ENCODE results near the gene OTUD1.

The OTUD1 gene

DNA sequence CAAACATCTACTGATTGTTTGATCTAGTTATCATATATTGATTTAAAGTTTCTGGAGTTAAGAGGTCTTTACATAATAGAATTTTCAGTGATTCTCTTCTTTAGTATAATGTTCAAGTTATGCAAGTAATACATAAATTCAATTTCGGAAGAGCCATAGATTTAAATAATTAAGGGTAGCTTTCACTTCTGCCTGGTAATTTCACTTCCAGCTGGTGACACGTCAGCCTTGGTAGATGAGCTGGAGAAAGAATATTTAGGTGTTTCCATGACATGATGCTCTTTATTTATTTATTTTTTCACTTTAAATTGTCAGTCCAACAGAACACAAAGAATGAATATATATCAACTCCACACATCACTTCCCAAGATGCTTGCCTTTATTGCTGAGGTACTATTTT is 5.2 kb upstream of the OTUD1 start:
- H3K36me3 ChIP-seq (ENCODE audit: low read depth), result no peaks in the 10 kb centered on the region

DNA sequence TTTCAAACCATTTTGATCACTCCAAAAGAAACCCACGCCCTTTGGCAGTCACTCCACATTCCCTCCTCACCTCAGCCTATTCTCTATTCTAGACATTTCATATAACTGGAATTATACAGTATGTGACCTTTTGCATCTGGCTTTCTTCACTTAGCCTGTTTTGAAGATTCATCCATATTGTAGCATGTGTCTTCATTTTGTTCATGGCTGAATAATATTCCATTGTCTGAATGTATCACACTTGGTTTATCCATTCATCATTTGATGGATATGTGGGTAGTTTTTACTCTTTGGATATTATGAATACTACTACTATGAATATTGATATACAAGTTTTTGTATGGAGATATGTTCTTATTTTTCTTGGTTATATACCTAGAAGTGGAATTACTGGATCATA is 3.5 kb upstream of the OTUD1 start:
- peaks cover 14% of the 10 kb centered on the region for H3K4me1 ChIP-seq (ENCODE audit: insufficient read depth, poor library complexity, severe bottlenecking)

More for the DNA sequence above, 5.2 kb upstream of the OTUD1 start:
- Histone ChIP-seq H3K4me3 (ENCODE audit: severe bottlenecking) (no peak overlapping the region), H3K27me3 (ENCODE audit: insufficient read depth, poor library complexity, severe bottlenecking) (no peaks in the 10 kb centered on the region), H3K4me1 (ENCODE audit: insufficient read depth, poor library complexity, severe bottlenecking) (peaks cover 14% of the 10 kb centered on the region), H3K9me3 (ENCODE audit: severe bottlenecking) (no peaks in the 10 kb centered on the region), H3K27ac (ENCODE audit: poor library complexity, severe bottlenecking) (no peak overlapping the region)
- no peak for ATAC-seq (ENCODE audit: low read depth)
- TF ChIP-seq, protein P1, sequence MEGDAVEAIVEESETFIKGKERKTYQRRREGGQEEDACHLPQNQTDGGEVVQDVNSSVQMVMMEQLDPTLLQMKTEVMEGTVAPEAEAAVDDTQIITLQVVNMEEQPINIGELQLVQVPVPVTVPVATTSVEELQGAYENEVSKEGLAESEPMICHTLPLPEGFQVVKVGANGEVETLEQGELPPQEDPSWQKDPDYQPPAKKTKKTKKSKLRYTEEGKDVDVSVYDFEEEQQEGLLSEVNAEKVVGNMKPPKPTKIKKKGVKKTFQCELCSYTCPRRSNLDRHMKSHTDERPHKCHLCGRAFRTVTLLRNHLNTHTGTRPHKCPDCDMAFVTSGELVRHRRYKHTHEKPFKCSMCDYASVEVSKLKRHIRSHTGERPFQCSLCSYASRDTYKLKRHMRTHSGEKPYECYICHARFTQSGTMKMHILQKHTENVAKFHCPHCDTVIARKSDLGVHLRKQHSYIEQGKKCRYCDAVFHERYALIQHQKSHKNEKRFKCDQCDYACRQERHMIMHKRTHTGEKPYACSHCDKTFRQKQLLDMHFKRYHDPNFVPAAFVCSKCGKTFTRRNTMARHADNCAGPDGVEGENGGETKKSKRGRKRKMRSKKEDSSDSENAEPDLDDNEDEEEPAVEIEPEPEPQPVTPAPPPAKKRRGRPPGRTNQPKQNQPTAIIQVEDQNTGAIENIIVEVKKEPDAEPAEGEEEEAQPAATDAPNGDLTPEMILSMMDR (IDR thresholded peaks at IDR 0.05; ENCODE audit: poor library complexity, severe bottlenecking), result no peak
- no peak for DNase-seq (ENCODE audit: low spot score)

DNA sequence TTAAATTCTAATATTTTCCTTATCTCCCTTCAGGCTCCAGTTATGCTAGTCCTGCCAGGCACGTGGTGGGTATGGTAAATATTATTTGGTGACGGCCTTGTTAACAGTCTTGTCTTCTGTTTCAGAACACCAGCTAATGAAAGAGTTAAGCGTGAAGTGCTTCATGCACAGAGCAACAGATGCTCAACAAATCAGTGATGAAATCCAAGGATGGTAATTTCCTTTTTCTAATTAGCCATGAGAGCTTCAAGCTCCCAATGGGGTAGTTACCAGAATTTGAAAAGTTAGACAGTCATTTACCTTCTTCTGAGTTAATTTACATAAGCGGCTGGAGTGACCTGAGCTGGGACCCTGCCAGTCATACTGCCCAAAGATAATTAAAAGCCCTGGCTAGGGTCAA is 1.9 kb upstream of the OTUD1 start:
- no peak overlapping the region for H3K27ac ChIP-seq (ENCODE audit: poor library complexity, severe bottlenecking)

More for the DNA sequence above, 3.5 kb upstream of the OTUD1 start:
- TF ChIP-seq, protein P1 (IDR thresholded peaks at IDR 0.05; ENCODE audit: poor library complexity, severe bottlenecking), result no peak
- Histone ChIP-seq H3K27me3 (ENCODE audit: insufficient read depth, poor library complexity, severe bottlenecking) (no peaks in the 10 kb centered on the region), H3K4me3 (ENCODE audit: severe bottlenecking) (no peak overlapping the region), H3K36me3 (ENCODE audit: low read depth) (no peaks in the 10 kb centered on the region), H3K27ac (ENCODE audit: poor library complexity, severe bottlenecking) (no peak overlapping the region), H3K9me3 (ENCODE audit: severe bottlenecking) (no peaks in the 10 kb centered on the region)
- no peak for ATAC-seq (ENCODE audit: low read depth)
- no peak for DNase-seq (ENCODE audit: low spot score)

DNA sequence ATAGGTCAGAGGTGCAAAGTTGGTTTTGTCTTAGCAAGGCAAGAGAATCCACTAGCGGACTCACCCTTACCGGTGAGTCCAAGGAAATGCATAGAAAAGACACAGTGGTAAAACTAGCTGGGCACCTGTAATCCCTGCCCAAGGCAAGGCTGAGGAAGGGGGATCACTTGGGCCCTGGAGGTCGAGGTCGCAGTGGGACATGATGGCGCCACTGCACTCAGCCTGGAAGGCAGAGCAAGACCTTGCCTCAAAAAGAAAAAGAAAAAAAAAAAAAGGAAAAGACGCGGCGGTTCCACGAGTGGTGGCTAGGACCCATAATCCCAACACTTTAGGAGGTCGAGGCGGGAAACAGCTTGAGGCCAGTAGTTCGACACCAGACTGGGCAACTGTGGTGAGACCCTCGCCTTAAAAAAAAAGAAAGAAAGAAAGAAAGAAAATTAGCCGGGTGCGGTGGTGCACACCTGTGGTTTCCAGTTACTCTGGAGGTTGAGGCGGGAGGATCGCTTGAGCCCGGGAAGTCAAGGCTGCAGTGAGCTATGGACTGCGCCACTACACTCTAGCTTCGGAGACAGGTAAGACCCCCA is 820 bp upstream of the OTUD1 start:
- H3K4me1 ChIP-seq (ENCODE audit: insufficient read depth, poor library complexity, severe bottlenecking), result peaks cover 16% of the 10 kb centered on the region
- no peaks in the 10 kb centered on the region for H3K27me3 ChIP-seq (ENCODE audit: insufficient read depth, poor library complexity, severe bottlenecking)
- TF ChIP-seq, protein P1 (IDR thresholded peaks at IDR 0.05; ENCODE audit: poor library complexity, severe bottlenecking), result no peak
- DNase-seq (ENCODE audit: low spot score) (no peak), ATAC-seq (ENCODE audit: low read depth) (no peak)
- peak overlapping the region; percentile 86 for H3K4me3 ChIP-seq (ENCODE audit: severe bottlenecking)
- peak overlapping the region; percentile 72 for H3K27ac ChIP-seq (ENCODE audit: poor library complexity, severe bottlenecking)
- peaks cover 14% of the 10 kb centered on the region for H3K36me3 ChIP-seq (ENCODE audit: low read depth)
- no peaks in the 10 kb centered on the region for H3K9me3 ChIP-seq (ENCODE audit: severe bottlenecking)

More for the DNA sequence above, 1.9 kb upstream of the OTUD1 start:
- TF ChIP-seq, protein P1 (IDR thresholded peaks at IDR 0.05; ENCODE audit: poor library complexity, severe bottlenecking), result no peak
- ATAC-seq (ENCODE audit: low read depth), result no peak
- no peak for DNase-seq (ENCODE audit: low spot score)
- Histone ChIP-seq H3K27me3 (ENCODE audit: insufficient read depth, poor library complexity, severe bottlenecking) (no peaks in the 10 kb centered on the region), H3K4me3 (ENCODE audit: severe bottlenecking) (no peak overlapping the region), H3K4me1 (ENCODE audit: insufficient read depth, poor library complexity, severe bottlenecking) (peaks cover 16% of the 10 kb centered on the region), H3K36me3 (ENCODE audit: low read depth) (peaks cover 3% of the 10 kb centered on the region), H3K9me3 (ENCODE audit: severe bottlenecking) (no peaks in the 10 kb centered on the region)

DNA sequence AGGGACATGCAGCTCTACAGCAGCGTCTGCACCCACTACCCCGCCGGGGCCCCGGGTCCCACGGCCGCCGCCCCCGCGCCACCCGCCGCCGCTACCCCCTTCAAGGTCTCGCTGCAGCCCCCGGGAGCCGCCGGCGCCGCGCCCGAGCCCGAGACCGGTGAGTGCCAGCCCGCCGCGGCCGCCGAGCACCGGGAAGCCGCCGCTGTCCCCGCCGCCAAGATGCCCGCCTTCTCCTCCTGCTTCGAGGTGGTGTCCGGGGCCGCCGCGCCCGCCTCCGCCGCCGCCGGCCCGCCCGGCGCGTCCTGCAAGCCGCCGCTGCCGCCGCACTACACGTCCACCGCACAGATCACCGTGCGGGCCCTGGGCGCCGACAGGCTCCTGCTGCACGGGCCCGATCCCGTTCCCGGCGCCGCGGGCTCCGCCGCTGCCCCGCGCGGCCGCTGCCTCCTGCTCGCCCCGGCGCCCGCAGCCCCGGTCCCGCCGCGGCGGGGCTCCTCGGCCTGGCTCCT is 631 bp downstream of the OTUD1 start:
- Histone ChIP-seq H3K4me3 (ENCODE audit: severe bottlenecking) (peak overlapping the region; percentile 86), H3K4me1 (ENCODE audit: insufficient read depth, poor library complexity, severe bottlenecking) (peaks cover 18% of the 10 kb centered on the region), H3K36me3 (ENCODE audit: low read depth) (peaks cover 25% of the 10 kb centered on the region), H3K27ac (ENCODE audit: poor library complexity, severe bottlenecking) (peak overlapping the region; percentile 72), H3K27me3 (ENCODE audit: insufficient read depth, poor library complexity, severe bottlenecking) (no peaks in the 10 kb centered on the region), H3K9me3 (ENCODE audit: severe bottlenecking) (no peaks in the 10 kb centered on the region)
- DNase-seq (ENCODE audit: low spot score), result no peak
- TF ChIP-seq, protein P1 (IDR thresholded peaks at IDR 0.05; ENCODE audit: poor library complexity, severe bottlenecking), result no peak
- ATAC-seq (ENCODE audit: low read depth), result no peak; the same call in 1 of the 3 replicates
